COLO829 (cell line): ENCODE measurements around the gene RPP25L.

Experiments used
- DNase-seq: peaks from one replicate; pipeline ENCODE4 v3.0.0; 2012; ENCODE audit warnings: low spot score

The RPP25L gene

GRCh38 chr9:34568774-34569173, 43.1 kb downstream of the RPP25L start:
- no peak for DNase-seq

- DNase-seq, result no peak
These were observed 43.8 kb downstream of the RPP25L start for GRCh38 chr9:34568133-34568532.

- DNase-seq, result no peak
These were observed 44.9 kb downstream of the RPP25L start for GRCh38 chr9:34566972-34567371.

- DNase-seq, result no peak
These were observed 45.6 kb downstream of the RPP25L start for GRCh38 chr9:34566322-34566721.

GRCh38 chr9:34565856-34566255, 46.0 kb downstream of the RPP25L start:
- DNase-seq, result no peak

- no peak for DNase-seq
These were observed 47.3 kb downstream of the RPP25L start for GRCh38 chr9:34564617-34565016.

- no peak for DNase-seq
These were observed 48.6 kb downstream of the RPP25L start for GRCh38 chr9:34563262-34563661.

- DNase-seq, result no peak
These were observed 49.7 kb downstream of the RPP25L start for GRCh38 chr9:34562135-34562745.

- no peak for DNase-seq
These were observed 51.2 kb downstream of the RPP25L start for GRCh38 chr9:34560599-34561214.
